Esophagus muscularis mucosa (tissue), 3 donors: Measurements from ENCODE around the gene PRDM2.

Source experiments
- CTCF ChIP-seq, 3 experiments: fragments of 200-600 bp in 2 of 3; fragments of 450-650 bp in 1 of 3; sonication (generic) in 2 of 3; IDR thresholded peaks; one replicate each; pipeline ENCODE4 v1.5.1; 2017 to 2019; ENCODE audit warnings: antibody characterized with exemption in 3 of 3, mild to moderate bottlenecking in 2 of 3, moderate library complexity in 1 of 3
- POLR2A ChIP-seq: fragments of 450-650 bp; IDR thresholded peaks from one replicate; pipeline ENCODE4 v1.6.1; 2017; ENCODE audit warnings: antibody characterized with exemption, moderate library complexity, mild to moderate bottlenecking, low read depth

DNA sequence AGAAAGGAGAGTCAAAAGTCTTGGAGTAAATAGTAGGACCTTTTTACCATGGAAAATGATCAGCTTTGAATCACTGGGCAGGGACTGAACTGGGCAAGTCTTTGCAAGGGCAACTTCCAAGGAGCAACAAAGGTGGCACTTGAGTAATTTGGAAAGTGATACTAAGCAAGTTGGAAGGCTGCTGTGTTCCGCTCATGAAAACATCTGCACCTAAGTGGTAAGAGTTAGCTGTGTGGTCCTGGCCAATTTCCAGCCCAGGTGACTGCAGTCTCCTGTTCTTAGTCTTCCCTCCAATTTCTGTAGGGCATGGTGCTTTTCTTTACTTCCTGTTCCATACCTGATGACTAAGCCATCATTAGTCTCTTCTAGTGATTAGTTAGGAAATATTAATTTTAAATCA is 35.5 kb upstream of the PRDM2 start:
- no peak for TF ChIP-seq CTCF (IDR thresholded peaks at IDR 0.05)
- no peak for TF ChIP-seq POLR2A
